ENCODE results near the gene CNGB1.
"Not testable (repeated sequence)": the region's sequence is repeated elsewhere in the genome, so short reads cannot be mapped to it uniquely, and the experiment has no call there.

CNGB1 gene

DNA sequence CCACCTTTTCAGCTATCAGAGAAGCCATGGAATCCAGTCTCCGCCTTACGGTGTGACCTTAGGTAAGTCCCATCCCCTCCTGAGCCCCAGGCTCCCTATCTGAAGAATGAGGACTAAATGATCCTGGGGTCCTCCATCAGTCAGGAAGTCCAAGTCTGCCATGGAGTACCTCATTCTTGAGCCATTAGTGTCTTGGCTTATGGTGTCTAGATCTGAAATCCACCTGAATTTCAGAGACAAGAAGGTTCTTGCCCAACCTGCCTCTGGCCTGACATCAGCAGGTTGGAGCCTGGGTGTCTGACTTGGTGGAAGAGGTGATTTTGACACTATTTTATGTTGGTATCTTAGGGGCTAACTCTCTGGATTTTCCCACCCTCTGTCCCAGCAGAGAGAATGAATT, 47.1 kb downstream of the CNGB1 start:
- DNase-seq, result no peak

DNA sequence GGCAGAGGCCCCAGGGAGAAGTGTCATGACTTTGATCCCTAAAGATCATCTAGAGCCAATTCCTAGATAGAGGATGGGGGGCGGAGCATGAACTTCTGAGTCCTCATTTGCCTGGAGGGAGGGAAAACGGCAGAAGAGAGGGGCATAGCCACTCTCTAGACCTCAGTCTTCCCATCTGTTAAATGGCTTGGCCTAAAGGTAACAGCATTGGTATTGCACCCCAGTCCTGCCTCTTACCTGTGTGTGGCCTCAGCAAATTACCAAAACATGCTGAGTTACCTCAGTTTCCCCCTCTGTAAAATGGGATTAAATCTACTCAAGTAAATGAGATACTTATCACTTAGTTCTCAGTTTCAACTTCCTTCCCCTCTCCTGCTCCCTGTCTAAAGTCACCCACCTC, 47.5 kb downstream of the CNGB1 start:
- DNase-seq, result no peak

DNA sequence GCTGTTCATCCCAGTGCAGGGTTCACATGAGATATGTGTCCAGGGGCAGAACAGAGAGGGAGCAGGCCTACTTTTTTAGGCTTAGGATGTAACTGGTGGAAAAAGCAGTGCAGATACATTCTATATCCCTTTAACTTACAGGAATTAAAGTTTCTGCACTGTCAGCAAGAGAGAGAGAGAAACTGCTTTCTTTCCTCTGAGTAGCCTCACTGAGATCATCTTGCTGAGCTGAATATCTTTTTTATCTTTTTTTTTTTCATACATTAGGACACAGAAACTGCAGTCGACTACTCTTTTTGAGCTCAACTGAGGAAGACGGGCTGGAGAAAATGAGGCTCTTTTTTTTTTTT, 50.1 kb downstream of the CNGB1 start:
- no peak for DNase-seq

- DNase-seq, result no peak
Observed at GRCh38 chr16:57920215-57920879, 50.6 kb downstream of the CNGB1 start.

- no peak for DNase-seq
Observed at GRCh38 chr16:57918994-57919393, 51.9 kb downstream of the CNGB1 start.

GRCh38 chr16:57918444-57918843, 52.5 kb downstream of the CNGB1 start:
- DNase-seq, result no peak

DNA sequence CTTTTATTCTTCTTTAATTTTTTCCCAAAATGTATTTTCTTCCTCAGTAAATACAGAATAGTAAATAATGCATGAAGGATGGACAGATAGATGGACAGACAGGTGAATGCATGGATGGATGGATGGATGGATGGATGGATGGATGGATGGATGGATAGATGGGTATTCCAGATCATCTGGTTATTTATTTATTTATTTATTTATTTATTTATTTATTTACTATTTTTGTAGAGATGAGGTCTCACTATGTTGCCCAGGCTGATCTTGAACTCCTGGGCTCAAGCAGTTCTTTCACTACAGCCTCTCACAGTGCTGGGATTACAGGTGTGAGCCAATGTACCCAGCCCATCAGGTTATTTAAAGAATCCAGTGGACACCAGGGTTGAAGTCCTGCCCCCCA, 53.0 kb downstream of the CNGB1 start:
- DNase-seq, result not testable (repeated sequence)

DNA sequence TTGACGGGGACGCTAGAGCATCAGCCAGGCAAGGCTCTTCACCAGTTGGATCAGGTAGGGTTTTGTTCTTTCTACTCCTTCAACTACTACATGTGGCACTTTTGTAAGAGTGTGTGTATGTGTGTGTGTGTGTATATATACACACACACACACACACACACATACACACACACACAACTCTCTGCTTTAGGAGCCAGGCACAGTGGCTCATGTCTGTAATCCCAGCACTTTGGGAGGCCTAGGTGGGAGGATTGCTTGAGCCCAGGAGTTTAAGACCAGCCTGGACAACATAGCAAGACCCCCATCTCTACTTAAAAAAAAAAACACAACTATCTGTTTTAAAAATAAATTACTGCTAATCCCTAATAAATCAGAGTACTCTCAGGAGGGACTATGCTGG, 53.4 kb downstream of the CNGB1 start:
- DNase-seq, result not testable (repeated sequence)

DNA sequence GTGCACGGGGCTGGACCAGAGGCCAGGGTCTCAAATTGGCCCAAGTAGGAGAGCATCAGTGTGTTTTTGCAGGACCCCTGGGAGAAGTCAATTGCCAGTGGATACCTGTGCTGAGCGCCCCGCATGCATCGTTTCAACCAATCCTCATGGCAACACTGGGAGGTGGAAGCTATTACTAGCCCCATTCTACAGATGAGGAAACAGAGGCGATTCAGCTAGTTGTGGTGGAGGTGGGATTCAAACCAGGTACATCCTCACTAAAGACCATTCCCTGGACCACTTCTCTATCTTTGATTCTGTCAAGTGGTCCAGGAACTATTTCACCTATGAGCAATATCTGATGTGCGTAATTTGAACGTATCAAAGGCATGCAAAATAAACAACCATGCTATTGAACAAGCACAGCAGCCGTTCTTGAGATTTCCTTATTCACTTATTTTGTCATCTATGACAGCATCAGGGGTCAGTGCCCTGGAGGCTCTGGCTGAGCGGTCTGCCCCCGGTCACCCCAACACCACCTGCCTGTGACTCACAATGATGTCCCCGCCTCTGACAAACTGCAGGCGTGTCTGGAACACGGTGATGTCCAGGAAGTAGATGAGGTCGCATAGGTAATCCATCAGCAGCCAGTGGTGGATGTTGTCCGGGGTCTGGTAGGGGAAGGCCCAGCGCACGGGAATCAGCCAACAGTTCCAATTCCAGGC, 54.0 kb downstream of the CNGB1 start:
- no peak for DNase-seq

DNA sequence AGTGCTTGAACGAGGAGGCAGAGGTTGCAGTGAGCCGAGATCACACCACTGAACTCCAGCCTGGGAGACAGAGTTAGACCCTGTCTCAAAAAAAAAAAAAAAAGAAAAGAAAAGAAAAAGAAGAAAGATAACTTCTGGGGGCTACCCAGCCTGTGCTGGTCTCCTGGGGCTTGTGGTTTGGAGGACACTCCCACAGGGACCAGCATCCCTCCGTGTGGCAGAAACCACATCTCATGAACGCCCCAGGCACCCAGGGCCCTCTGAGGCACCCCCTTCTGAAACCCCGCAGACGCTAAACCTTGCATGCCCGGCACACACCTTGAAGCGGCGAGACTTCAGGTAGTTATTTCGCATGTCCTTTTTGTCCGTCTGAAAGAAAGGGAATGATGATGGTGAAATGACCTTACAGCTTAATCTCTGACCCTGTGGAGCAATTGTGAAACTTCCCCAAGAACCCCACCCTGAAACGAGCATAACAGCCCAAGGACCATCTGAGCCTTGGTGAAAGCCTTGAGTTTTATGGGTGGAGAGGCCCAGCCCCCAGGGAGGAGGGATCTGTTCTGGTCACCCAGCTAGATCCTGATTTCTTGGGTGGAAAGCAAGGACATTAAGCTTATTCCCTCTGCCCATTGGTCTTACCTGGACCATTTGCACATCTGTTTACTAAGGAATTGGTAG, 55.0 kb downstream of the CNGB1 start:
- no peak for DNase-seq

DNA sequence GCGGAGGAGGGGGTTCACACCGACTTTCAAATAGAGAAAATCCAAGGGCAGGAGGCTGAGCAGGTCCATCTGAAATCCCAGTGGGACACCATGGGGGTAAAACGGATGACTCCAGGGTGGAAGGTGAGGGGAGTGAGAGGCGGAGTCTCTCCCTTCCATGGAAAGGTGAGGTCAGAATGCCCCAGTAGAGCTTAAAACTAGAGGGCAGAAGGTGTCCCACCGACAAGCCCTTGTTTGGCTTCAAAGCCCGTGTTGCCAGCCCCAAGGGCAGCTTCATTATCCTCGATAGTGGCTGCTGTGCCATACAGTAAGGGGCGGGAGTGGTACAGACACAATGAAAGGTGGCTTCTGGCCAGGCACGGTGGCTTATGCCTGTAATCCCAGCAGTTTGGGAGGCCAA, 55.7 kb downstream of the CNGB1 start:
- no peak for DNase-seq

DNA sequence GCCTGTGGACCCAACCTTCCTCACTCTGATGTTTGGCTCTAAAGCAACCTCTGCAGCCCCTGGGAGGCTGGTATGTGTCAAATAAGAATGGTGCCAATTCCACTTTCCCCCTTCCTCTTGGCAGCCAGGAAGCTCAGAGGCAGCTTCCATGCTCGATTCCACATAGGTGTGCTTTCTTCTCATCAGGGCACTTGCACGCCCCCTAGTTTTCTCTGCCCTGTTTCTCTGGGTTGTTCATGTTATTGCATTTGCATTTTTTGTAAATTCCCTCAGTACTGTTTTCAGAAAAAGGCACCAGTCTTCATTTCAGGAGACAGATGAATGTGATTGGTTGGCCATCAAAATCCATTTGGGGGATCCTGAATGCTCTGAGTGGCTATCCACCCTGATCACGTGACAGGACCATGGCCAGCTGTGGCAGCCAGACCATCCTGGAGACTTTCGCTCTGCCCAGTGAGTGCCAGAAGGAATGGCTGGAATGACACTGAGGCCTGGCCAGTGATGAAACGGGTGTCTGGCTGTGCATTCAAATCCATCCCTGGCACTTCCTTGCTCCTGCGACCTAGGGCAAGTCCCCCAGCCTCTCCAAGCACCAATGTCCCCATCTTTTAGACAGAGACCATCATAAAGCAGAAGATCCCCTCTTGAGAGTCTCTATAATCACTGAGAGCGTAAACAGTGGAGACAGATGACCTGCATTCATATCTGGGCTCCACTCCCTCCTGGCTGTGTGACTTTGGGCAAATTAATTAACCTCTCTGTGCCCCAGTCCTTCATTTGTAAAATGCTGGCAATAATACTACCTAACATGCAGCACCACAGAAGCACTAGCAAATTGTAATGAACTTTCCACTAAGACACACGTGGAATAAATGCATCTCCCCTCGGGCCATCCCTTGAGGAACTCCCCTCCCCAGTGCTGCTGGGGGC, 56.4 kb downstream of the CNGB1 start:
- DNase-seq, result no peak

GRCh38 chr16:57912529-57913260, 58.2 kb downstream of the CNGB1 start:
- DNase-seq, result no peak

GRCh38 chr16:57911743-57912142, 59.2 kb downstream of the CNGB1 start:
- DNase-seq, result no peak

GRCh38 chr16:57910696-57911095, 60.2 kb downstream of the CNGB1 start:
- DNase-seq, result no peak

DNA sequence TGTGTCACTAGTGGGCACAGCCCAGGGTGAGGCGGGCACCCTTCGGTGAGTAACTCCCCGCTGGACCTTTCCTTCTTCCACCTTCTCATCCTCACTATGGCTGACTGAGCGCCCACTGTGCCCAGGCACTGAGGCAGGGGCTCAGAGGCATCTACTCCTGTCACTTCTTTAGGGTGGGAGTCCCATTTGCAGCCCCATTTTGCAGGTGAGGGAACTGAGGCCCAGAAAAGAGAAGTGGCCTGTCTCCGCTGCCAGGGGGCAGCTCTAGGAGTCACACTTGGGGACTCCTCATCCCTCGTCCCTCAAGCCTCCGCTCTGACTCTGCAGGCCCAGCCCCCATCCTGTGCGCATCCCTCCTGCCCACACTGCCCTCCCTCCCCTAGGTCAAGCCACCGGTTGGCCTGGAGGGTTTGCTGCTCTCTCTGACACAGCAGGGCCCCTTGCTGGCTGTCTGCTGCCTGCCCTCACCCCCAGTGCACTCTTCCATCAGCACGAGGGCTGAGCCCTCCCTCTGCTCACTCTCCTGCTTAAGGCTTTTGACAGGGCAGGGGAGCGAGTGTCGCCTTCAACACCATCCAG, 62.4 kb downstream of the CNGB1 start:
- no peak for DNase-seq

DNA sequence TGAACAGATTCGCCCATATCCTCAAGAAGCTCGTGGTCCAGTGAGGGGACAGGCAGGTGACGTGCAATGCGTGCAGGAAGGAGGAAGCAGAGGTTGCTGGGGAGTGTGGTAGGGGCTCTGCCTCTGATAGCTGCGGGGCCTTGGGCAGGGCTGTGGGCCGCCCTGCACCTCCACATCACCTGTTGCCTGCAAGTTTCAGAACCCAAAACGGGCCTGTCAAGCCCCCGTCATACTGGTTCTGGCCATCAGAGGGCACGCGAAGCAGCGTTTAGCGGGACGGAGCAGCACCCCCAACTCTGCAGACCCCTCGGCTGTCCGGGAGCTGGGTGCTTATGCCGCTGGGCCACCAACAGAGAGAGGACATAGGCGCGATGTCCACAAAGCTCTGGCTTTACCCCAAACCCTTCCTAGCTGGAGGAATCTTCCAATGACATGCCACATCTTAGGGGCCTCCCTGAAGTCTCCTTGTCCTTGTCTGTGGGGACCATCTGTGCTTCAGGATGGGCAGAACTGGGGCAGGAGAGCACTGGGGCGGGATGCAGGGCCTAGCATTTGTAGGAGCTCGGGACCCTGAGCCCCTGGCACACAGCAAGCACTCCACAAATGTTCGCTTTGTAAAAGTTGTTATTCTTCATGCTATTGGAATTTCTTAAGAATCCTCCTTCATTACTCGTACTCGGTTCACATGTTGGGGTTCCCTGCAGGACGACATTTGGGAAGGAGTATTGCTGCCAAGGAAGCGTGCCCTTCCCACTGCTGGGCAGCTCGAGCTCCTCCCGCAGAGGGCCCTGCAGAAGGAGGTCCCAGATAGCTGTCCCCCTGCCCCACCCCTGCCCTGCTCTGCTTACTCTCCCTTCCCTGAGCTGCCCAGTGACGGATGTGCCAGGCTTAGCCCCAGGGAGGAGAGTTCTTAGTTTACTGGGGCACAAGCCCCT, 64.3 kb downstream of the CNGB1 start:
- no peak for DNase-seq

GRCh38 chr16:57904101-57904500, 66.8 kb downstream of the CNGB1 start:
- DNase-seq, result no peak

- no peak for DNase-seq
Observed at GRCh38 chr16:57903656-57904055, 67.3 kb downstream of the CNGB1 start.

GRCh38 chr16:57901480-57902069, 69.4 kb downstream of the CNGB1 start:
- no peak for DNase-seq
